Activated gamma-delta T cell treated with Interleukin-2 at 50 U/mL for 16 hours (primary cell): Measurements from ENCODE around the gene MARVELD3.

ENCODE experiments used
- DNase-seq: peaks from one replicate; pipeline ENCODE4 v3.0.0-alpha.2; 2020

MARVELD3 gene

DNA sequence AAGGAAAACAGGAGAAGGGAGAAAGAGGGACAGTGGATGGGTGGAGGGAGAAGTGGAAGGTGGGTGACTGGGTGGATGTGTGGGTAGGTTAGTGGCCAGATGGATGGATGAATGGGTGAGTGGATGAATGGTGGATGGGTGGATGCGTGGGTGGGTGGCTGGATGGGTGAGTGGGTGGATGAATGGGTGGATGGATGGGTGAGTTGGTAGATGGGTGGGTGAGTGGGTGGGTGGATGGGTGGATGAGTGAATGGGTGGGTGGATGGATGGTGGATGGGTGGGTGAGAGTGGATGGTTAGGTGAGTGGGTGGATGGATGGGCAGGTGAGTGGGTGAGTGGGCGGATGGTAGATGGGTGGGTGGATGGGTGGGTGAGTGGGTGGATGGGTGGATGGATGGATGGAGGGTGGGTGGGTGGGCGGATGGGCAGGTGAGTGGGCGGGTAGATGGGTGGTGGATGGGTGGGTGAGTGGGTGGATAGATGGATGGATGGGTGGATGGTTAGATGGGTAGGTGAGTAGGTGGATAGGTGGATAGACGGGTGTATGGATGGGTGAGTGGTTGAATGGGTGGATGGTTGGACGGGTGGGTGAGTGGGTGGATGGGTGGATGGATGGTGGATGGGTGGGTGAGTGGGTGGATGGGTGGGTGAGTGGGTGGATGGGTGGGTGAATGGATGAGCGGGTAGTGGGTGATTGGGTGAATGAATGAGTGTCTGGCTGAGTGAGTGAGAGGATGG is 702 bp upstream of the MARVELD3 start:
- no peak for DNase-seq

DNA sequence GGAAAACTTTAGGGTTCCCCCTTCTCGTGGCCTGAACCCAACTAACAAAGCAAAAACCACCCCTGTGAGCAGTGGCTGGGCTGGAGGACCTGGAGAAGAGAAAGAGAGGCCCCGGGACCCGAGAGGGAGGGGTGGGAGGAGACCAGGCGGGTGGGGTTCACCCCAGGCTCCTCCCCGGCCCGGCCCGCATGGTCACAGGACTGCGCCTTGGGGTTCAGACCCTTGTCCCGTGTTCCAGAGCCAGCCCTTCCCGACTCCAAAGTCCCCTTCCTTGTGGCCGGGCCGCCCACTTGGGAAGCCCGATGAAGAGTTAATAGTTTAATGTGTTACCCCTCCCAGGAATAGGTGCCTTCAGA is 852 bp downstream of the MARVELD3 start:
- DNase-seq: no peak

DNA sequence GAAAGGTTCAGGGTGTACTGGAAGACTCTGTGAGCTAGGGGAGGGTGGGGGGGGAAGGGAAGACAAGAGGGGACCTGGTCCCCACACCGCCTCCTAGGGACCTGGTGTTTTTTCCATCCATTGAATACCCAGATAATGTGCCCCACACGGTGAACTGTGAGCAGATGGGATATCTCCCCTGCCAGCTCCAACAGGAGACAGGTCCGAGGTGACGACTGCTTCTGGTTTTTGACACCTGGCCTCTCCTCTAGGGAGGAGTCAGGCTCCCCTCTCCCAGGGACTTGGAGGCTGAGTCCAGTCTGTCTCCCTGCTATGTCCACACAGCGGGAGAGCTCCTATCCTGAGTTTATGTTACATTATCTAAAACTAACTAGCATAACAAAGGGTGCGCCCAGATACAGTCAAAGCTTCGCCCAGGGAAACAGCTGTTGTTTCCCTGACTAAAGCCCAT is 1.8 kb downstream of the MARVELD3 start:
- no peak for DNase-seq

DNA sequence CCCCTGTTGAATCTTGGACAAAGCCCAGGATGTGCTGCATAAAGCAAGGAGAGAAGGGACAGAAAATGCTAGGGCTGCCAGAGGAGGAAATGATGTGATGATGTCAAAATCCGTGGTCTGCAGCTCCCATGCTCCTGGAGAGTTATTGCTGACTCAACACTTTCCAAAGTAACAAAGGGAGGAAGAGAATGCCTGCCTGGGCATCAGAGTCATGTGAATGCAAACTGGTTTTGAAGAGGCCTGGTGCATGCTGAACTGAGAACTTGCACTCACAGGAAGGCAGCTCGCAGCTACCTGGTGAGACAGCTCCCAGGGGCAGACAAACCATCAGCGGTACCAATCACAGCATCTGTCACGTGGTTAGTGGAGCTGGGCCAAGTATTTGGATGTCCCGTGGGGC is 2.8 kb downstream of the MARVELD3 start:
- no peak for DNase-seq

DNA sequence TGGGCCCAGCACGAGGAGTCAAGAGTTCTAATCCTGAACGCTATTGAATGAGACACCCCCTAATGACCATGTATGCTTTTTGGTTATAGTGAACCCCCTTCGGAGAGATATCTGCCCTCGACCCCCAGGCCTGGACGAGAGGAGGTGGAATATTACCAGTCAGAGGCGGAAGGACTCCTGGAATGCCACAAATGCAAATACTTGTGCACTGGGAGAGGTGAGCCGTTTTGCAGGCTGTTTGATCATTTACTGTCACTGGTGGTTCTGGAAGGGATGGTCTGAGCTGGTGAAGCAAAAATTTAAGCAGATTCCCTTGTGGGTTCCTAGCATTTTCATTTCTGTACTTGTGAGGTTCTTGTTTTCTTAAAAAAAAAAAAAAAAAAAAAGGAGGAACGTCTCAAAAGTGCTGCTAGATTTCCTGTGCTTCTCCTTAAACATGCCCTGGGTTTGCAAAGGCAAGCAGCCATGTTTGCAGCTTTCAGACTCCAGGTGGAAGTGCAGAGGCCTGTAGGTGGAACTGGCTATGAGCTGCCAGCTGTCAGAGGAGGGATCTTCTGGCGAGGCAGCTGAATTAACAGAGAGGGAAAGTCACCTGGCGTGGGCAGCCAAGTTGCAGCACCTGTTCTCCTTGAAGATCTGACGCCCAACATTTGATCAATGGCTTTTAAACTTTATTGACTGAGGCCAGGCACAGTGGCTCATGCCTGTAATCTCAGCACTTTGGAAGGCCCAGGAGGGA is 3.5 kb downstream of the MARVELD3 start:
- no peak for DNase-seq

DNA sequence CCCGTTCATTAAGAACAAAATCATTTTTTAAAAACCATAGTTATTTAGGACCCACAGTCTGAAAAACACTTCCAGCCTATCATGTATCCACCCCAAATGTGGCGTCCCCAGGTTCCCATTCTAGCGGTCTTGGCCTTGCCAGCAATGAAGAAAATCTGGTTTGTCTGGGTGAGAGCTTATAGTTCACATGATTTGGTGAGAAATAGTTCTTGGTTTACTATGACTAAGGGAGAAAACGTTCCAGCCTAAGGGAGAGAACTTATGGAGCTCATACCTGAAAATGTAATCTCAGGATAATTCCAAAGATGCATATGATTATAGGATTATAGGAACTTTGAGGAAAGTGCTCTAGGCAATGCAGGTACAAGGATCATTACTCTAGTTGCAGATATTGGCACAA is 4.8 kb downstream of the MARVELD3 start:
- no peak for DNase-seq

DNA sequence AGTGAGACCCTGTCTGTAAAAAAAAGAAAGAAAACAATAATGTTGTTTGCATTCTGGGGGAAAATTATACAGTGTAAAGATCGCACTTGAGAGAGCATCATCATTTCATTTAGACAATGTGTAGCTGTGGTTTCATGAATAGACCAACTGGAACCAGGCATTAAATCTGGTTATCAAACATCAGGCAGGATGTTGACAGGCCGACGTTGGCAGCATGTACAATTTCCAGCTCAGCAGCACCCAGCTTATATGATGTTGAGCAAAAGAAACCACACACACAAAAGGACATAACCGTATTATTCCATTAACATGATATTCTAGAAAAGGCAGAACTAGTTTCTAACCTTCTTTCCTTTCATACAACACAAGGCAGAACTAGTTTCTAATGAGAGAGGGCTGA is 5.8 kb downstream of the MARVELD3 start:
- no peak for DNase-seq

DNA sequence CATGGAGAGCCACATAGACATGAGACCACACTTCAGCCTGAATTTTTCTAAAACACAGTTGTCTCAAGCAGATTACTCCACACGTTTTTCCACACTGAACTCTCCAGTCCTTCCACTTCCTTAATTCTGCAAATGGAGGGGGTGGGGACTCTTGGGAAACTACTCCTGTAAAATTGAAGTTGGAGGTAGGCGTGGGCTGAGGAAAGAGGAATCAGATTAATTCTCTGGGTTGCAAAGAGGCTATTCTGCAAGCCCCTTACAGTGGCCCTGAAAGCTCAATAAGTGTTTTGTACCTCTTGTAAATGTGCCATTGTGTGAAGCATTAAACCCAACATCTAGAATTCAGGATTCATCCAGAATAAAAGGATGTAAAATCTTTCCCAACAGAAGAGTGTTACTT is 9.6 kb downstream of the MARVELD3 start:
- no peak for DNase-seq

DNA sequence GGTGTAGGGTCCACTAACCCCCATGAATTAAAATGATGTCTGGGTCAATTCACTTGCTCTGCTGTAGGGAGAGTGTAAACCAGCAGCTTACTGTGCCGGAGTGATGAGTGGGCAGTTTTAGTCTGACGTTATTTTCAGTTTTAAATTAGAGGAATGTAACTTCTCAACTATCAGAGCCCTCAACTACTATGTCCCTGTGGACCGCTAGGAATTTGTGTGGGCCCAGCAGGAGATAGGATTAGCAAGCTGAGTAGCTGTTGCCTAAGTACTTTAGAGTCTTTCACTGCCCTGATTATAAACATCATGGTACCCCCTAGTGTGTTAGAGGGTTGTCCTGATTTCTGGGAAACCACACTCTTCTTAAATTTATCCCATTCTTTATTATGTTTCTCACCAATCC is 11.4 kb downstream of the MARVELD3 start:
- DNase-seq: no peak

DNA sequence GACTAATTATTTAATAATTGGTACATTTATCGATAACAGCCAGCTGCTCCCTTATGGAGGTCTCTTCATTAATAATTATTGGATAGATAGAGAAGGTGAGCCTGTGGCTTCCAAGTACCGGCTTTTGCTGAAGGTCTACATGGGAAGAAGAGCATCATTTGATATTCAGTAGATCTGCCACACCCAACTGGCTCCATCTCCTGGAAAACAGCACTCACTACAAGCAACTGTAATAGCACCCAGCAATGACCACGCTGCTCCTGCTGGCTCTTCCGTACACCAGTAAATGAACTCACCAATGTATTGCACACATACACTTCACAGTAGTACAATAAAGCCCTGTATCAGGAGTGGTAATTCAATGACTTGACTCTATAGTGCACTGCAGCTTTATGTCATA is 19.5 kb downstream of the MARVELD3 start:
- no peak for DNase-seq

DNA sequence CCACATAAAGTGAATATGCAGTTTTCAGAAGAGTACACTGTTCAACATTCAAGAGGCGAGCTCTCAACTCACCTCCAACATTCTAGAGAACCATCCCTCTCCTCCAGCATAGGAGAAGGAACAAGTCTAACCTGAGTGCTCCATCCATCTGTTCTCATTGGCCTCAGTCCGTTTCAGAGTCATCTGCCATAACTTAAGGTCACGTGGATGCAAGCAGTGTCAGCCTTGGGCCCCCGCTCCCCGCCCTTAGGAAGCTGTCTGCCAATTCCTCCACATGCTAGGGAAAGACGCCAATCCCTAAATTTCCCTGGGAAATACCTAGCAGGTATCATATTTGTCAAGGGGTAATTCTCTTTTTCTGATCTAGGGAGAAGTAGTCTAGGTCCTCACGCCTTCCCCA is 21.4 kb downstream of the MARVELD3 start:
- no peak for DNase-seq

DNA sequence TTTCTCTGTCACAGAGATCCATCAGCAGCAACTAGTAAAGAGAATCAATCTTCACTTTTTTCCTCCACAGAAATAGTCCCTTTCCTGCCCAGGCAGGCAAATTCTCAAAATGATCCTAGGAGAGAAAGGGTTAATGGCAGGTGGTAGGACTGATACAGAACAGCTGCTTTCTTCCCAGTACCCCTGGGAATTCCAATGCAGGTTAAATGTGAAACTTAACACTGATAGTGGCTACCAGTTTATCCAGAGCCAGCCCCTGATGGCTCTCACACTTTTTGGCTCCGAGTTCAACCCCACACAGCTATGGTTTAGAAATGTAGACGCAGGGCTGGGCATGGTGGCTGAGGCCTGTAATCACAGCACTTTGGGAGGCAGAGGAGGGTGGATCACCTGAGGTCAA is 22.2 kb downstream of the MARVELD3 start:
- DNase-seq: no peak

DNA sequence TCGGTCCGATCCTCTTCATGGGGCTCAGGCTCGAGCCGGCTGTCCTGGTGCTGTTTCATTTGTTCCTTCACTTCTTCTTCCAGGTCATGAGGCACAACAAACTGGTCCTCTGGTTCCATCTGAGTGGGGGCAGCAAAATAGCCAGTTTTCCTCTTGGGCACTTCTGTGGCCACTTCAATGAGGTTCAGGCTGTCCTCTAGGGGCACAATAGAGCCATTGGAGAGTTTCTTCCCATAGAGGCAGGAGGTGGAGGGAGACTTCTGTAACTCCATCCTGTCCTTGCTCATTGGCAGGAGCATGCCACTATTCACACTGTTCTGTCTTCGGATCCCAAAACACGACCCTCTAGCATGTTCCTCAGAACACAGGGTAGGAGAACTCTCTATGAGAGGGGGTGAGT is 22.9 kb downstream of the MARVELD3 start:
- no peak for DNase-seq

DNA sequence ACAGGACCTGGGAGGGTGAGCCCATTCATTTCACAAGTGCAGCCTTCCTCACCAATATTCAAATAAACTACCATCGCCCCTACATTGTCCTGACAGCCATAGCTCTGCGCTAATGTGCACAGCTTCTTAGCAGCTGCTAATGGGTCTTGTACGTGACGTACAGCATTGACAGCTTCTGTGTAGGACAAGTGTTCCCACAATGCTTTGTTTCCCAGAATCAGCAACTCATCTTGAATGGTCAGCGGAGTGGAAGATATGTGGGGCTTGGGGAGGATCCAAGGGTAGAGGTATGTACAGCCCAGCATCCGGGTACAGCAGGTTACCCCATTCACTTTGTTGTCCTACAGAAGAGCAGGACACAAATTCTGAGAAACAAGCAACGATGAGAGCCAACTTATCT is 23.7 kb downstream of the MARVELD3 start:
- no peak for DNase-seq

DNA sequence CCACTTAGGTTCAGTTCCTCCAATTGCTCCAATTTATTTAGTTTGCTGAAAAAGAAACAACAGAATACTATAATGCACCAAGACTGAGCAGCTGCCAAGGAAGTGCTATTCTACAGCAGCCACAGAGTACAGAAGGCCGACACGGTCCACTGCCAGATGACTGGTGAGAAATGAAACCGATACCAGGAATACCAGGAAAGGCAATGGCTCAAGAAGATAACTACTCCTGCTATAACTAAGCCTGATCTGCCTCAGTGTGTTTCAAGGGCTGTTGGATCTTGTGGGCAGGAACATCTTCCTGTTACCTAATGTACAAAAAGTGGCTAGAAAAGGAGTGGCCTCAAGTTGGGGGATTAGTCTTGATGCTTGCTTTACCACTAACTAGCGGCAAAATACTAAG is 32.8 kb downstream of the MARVELD3 start:
- DNase-seq: no peak

DNA sequence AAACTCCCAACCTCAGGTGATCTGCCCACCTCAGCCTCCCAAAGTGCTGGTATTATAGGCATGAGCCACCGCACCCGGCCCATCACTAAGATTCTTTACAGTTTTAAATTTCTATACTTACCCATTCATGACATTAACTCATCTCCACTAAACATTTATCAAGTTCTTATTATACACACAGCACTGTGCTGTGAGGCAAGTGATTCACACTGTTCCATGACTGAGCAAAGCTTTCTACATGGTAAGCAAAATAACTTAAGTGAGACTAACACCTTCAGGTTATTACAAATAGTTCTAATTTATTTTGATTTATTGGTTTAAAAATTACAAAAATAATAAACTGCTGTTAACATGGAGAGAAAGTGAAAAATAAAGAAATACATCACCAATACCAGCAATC is 33.5 kb downstream of the MARVELD3 start:
- DNase-seq: no peak

DNA sequence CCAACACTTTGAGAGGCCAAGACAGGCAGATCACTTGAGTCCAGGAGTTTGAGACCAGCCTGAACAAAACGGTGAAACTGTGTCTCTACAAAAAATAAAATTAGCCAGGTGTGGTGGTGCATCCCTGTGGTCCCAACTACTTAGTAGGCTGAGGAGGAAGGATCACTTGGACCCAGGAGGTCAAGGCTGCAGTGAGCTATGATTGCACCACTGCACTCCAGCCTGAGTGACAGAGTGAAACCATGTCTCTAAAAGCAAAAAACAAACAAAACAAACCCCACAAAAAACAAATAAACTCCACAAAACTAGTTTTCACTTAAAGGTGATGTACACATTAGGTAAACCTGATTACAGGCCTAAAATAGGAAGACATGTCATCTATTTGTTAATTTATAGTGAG is 40.3 kb downstream of the MARVELD3 start:
- DNase-seq: no peak

DNA sequence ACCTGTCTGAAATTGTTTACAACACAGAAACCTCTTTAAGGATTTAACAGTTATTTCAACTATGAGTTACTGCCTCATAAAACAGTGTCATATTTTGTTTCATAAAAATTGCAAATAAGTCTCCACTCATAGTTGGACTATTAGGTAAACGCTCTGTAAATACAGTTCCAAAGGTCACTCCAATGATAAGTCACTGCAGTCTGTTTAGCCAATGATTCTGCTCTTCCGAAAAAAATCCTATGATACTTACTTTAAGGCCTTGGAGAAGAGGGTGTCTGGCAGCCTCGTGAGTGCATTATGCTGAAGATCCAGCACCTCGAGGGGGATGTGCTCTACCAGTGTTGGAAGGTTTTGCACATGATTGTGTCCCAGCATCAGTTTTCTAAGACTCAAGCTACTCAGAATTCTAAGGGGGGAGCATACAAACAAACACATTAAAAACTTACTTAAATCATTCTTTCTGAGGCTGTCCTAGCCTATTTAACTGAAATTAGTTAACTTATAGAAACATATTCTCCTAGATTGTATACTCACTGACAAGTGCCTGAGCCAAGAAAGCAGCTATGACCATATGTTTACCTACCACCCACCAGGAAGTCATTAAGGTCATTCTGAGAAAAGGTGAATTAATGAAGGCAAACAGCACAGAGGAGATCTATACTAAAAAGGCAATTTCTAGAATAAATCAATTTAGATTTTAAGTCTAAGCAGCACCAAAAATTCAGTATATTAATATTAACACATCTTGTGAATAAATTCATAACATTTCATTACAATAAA is 41.1 kb downstream of the MARVELD3 start:
- DNase-seq: no peak

DNA sequence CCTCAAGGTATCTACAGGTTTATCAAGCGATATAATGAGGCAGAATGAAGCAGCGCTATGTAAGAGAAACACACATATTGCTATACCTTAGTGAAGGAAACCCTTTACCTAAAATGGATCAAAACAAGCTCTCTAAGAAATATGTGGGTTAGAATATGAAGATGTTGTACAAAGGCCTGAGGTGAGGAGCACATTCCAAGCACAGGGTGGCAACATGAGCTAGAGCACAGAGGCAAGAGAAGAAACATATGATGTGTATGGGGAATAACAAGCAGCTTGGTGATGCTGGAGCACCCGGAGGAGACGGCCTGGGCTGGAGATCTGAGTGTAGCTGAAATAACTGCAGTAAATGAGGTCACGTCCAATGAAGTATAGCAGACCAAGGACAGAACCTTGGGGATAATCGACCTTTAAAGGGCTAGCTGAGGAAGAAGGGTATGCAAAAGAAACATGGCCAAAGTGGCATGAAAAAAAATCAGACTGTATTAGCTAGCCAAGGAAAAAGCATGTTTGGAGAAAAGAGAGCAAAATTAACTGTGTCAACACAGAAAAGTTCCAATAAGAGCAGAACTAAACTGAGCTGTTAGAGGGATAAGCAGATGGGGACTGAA is 44.0 kb downstream of the MARVELD3 start:
- DNase-seq: no peak

DNA sequence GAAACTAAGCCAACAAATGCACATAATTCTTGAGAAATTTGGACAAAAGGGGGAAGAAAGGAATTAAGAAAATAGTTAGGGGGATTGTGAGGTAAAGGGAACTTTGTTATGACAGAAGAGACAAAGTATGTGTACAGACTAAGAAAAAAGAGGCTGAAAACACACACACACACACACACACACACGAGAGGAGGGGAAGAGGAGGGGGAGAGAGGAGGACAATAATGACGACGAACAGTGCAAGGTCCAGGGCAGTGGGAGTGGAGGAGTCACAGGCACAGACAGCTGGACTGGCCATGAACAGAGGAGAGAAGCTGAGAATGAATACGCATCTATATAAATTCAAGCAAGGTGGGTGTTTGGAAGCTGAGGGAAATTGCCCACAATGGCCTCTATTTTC is 44.6 kb downstream of the MARVELD3 start:
- no peak for DNase-seq

DNA sequence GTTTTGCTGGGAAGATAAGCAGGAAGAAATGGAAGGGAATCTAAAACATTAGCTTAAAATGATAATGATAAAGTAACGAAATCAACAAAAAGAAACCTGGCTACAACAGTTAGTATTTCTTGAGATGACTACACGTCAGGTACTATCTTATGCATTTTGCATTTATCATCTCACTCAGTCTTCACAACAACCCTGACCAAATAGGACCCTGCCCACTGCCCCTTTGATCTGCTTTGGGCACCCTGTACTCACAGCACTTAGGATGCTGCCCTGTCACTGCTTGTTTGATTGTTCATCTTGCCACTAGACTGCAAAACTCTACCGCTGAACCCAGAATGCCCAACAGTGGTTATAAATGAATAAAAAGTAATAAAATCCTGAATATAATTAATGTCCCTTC is 45.2 kb downstream of the MARVELD3 start:
- DNase-seq: no peak

DNA sequence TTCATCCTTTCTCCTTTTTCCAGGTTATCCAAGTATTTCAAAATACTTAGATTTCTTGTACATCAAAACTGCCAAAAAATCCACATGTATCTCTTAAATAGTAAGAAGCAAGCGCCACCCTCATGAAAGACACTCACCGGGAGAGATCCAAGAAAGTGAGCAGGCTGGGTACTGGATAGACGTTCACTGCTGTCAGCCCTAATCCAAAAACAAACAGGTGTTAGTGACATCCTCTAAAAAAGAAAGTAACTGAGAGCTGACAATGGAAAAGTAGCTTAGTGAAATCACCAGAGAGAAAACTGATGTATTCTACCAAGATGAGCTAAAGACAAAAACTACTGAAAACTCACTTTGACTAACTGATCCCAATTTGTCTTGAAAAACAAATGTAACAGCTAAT is 46.1 kb downstream of the MARVELD3 start:
- no peak for DNase-seq

DNA sequence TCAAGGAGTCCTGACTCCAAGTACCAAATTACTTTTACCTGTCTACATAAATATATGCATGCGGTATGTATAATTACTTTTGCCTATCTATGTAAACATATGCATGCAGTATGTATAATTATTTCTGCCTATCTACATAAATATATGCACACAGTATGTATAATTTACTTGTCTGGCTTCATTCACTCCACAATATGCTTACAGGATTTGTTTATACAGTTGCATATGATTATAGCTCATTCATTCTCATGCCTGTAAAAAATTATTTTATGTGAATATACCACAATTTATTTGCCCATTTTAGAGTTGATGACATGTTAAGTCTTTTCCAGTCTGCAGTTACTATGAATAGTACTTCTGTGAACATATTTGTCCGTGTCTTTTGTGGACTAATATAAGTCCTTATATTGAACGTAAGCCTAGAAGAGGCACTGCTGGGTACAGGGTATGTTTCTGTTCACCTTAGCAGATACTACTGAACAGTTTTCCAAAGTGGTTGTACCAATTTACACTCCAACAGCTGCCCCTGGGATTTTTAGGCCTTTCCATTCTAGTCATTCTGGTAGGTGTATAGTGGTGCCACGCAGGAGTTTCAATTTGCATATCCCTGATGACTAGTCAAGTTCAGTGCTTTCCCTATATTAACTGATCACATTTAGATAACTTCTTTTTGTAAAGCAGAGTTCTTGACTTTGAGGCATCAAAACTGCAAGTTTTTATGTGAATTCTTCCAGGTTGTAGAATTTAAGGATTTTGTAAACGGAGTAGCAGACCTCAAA is 47.0 kb downstream of the MARVELD3 start:
- DNase-seq: no peak
